SHP77 (cell line): ENCODE measurements around the gene ATP6V0D1.
A peak's percentile ranks its signal among the peaks of the same experiment; 100 is the strongest.

ENCODE experiments used
- DNase-seq, 2 experiments: peaks; one replicate each; lab custom pipeline; 2025; lab: John Stamatoyannopoulos, UW

The ATP6V0D1 gene

GRCh38 chr16:67393111-67393787 lies 87.7 kb downstream of the ATP6V0D1 start, which contains the start of gene TPPP3:
Gene TPPP3, minus strand, starts transcription at chr16:67393498. Its CDS starts 2,387 bp downstream, at chr16:67391111.
- peak; percentile 34 to 45 for DNase-seq

- DNase-seq = no peak
These were observed 88.5 kb downstream of the ATP6V0D1 start for GRCh38 chr16:67392301-67393059.

GRCh38 chr16:67391424-67392300 lies 89.3 kb downstream of the ATP6V0D1 start:
- no peak for DNase-seq

GRCh38 chr16:67390816-67391423 lies 90.0 kb downstream of the ATP6V0D1 start:
- no peak for DNase-seq

GRCh38 chr16:67389911-67390815 lies 90.8 kb downstream of the ATP6V0D1 start:
- no peak for DNase-seq

GRCh38 chr16:67388591-67388990 lies 92.4 kb downstream of the ATP6V0D1 start:
- no peak for DNase-seq

- no peak for DNase-seq
These were observed 92.8 kb downstream of the ATP6V0D1 start for GRCh38 chr16:67388191-67388590.
